Measurements from ENCODE around the gene ATP6V0B. TPM values are rescaled to one million over a fixed set of nuclear protein-coding genes. Genes with fewer than 3 reads are reported as not detected.

The ATP6V0B gene
- total and polyA plus RNA-seq, 2 of the 8 experiments (the other 6 are each of a cell fraction or from before 2014, with no cell fraction given): 105 to 308 TPM

DNA sequence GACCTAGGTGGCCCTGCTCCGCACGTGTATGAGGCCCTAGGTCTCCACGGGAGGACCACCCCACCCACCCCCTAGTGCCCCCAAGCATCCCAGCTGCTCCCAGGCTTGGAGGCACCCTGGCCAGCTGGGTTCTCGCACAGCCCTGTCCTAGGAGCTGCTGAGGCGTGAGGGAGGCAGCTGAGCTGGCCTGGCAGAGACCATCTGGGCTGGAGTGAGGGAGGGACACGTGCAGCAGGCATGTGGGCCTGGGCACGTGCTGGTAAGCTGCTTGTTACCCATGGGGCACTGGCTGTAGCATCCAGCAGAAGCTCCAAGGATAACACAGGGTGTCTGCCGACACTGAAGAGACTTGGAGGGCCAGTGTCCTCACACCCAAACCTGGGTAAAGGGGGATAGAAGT lies 46.4 kb downstream of the ATP6V0B start:
- no peak overlapping the region for H3K4me3 ChIP-seq (ENCODE audit: extremely low read depth in 1 of 4, insufficient read depth in 2 of 4, low read depth in 3 of 4, low read length in 4 of 4)
- no peak overlapping the region for H2BK120ac ChIP-seq (replicated peaks; ENCODE audit: low read depth, low read length)
- no peak overlapping the region for H4K91ac ChIP-seq (replicated peaks; ENCODE audit: insufficient read length, low read length)
- H2BK20ac ChIP-seq (ENCODE audit: low read length): no peak overlapping the region
- no peak for DNase-seq (ENCODE audit: low read depth in 1 of 2, low spot score in 2 of 2)
- H3K9ac ChIP-seq (replicated peaks in 1 of 4; ENCODE audit: extremely low read depth in 1 of 4, low read depth in 3 of 4, low read length in 3 of 4): no peak overlapping the region
- no peaks in the 10 kb centered on the region for H3K23me2 ChIP-seq (ENCODE audit: low read depth, low read length)
- ChIA-PET POLR2A (ENCODE audit: partially characterized antibody) (interaction anchor here (1.2 to 27.1 kb wide), 4 partner anchors 4 to 37 kb away, joined by 4 to 544 read pairs (median 275); partner anchors contain the start of gene SLC6A9), CTCF (ENCODE audit: partially characterized antibody) (interaction anchor here (1.3 to 16.6 kb wide), 8 partner anchors 9 to 86 kb away, joined by 4 to 252 read pairs (median 9); partner anchors contain the start of gene SLC6A9)
- H3K14ac ChIP-seq (ENCODE audit: insufficient read length): no peak overlapping the region
- H3K4ac ChIP-seq (replicated peaks; ENCODE audit: insufficient read length, low read depth, low read length): no peak overlapping the region
- peaks cover 3 to 18% (median 11%) of the 10 kb centered on the region in 4 experiments; a peak in 7 of 8 replicates for H3K36me3 ChIP-seq (ENCODE audit: control insufficient read depth in 2 of 4, insufficient read depth in 4 of 4, low read length in 3 of 4)
- no peak overlapping the region for H3K18ac ChIP-seq (ENCODE audit: extremely low read depth, low read length)
- H3K27me3 ChIP-seq (replicated peaks in 1 of 4; ENCODE audit: control insufficient read depth in 3 of 4, extremely low read depth in 1 of 4, insufficient read depth in 3 of 4, low read length in 3 of 4): no peaks in the 10 kb centered on the region
- H3K4me2 ChIP-seq (ENCODE audit: insufficient read depth in 1 of 2, low read depth in 2 of 2, low read length in 2 of 2): no peak overlapping the region
- no peak overlapping the region for H4K5ac ChIP-seq (ENCODE audit: insufficient read length, low read depth, low read length)
- no peak overlapping the region for H2AK5ac ChIP-seq (ENCODE audit: low read depth, low read length)
- no peak overlapping the region for H2BK12ac ChIP-seq (ENCODE audit: low read depth, low read length)
- WGBS, 2 experiments (ENCODE audit: extremely low coverage in 1 of 2, insufficient coverage in 1 of 2, insufficient read length in 1 of 2, insufficient replicate concordance in 2 of 2, low coverage in 1 of 2, low lambda C conversion rate in 2 of 2, missing lambda C conversion rate in 1 of 2): 94% methylated on average over 7 of the region's 8 CpGs; no CpG with 5 or more reads in 1 of the 2 experiments
- H2AFZ ChIP-seq (ENCODE audit: low read length): no peak overlapping the region
- no peak overlapping the region for H4K8ac ChIP-seq (ENCODE audit: extremely low read depth, insufficient read depth, low read length)
- no peak overlapping the region for H2BK15ac ChIP-seq (ENCODE audit: low read length)
- H3K23ac ChIP-seq (ENCODE audit: insufficient read length): no peak overlapping the region
- no peaks in the 10 kb centered on the region for H3K79me2 ChIP-seq (ENCODE audit: control insufficient read depth in 1 of 2, insufficient read depth in 2 of 2, low read length in 2 of 2)
- no peak overlapping the region for H3K56ac ChIP-seq (replicated peaks; ENCODE audit: insufficient read length, low read depth, low read length)
- no peak for FAIRE-seq
- H3K27ac ChIP-seq (ENCODE audit: low read depth, low read length): no peak overlapping the region
- no peak for TF ChIP-seq EZH2 (IDR thresholded peaks at IDR 0.05; ENCODE audit: low read depth, low read length, severe bottlenecking)
- no peak for TF ChIP-seq RFX5 (IDR thresholded peaks at IDR 0.05; ENCODE audit: borderline replicate concordance, low read depth, low read length)
- TF ChIP-seq CEBPB (IDR thresholded peaks at IDR 0.05; ENCODE audit: low read depth, low read length): no peak
- TF ChIP-seq SIRT6 (IDR thresholded peaks at IDR 0.05; ENCODE audit: low read length): no peak
- peaks cover 3 to 14% (median 6%) of the 10 kb centered on the region in 4 experiments; a peak in 6 of 7 replicates for H3K4me1 ChIP-seq (replicated peaks in 1 of 4; ENCODE audit: control insufficient read depth in 3 of 4, insufficient read depth in 4 of 4, low read length in 3 of 4)
- 0 out of 2 replicates have a peak, but pooled peaks cover 3% of the 10 kb centered on the region for H3K79me1 ChIP-seq (ENCODE audit: low read depth, low read length)
- peaks cover 0 to 9% of the 10 kb centered on the region in 2 experiments for H4K20me1 ChIP-seq (replicated peaks in 1 of 2; ENCODE audit: control insufficient read depth in 1 of 2, insufficient read depth in 2 of 2, low read length in 2 of 2)
- no peaks in the 10 kb centered on the region for H3K9me3 ChIP-seq (ENCODE audit: insufficient read depth in 2 of 2, low read depth in 1 of 2, low read length in 1 of 2)
- H2BK5ac ChIP-seq (ENCODE audit: low read depth, low read length): no peak overlapping the region
